DOHH2 (cell line): ENCODE results near the gene ATXN7L1.

Source experiments
- H3F3A ChIP-seq: fragments of 200-600 bp; sonication (generic), shearing (Covaris generic); 2 replicates; pipeline ENCODE4 v1.6.0; 2016; ENCODE audit warnings: antibody characterized with exemption, mild to moderate bottlenecking; ENCODE audit not compliant: control insufficient read depth, insufficient read depth
- H3K27ac ChIP-seq: fragments of 200-600 bp; sonication (generic); 2 replicates; pipeline ENCODE4 v1.5.1; 2014; ENCODE audit warnings: low read depth, mild to moderate bottlenecking, low read length, moderate library complexity
- H3K27me3 ChIP-seq: fragments of 200-600 bp; sonication (generic); 2 replicates; pipeline ENCODE4 v1.6.1; 2014; ENCODE audit warnings: mild to moderate bottlenecking, low read length, mixed read lengths; ENCODE audit not compliant: control insufficient read depth
- H3K36me3 ChIP-seq: fragments of 200-600 bp; sonication (generic); 2 replicates; pipeline ENCODE4 v1.6.1; 2014; ENCODE audit warnings: mild to moderate bottlenecking, low read length, moderate library complexity, mixed read lengths; ENCODE audit not compliant: control insufficient read depth
- H3K4me1 ChIP-seq: fragments of 200-600 bp; sonication (generic); 2 replicates; pipeline ENCODE4 v1.6.1; 2014; ENCODE audit warnings: mild to moderate bottlenecking, low read length, mixed read lengths; ENCODE audit not compliant: control insufficient read depth
- H3K4me2 ChIP-seq: fragments of 200-600 bp; sonication (generic); 2 replicates; pipeline ENCODE4 v1.6.0; 2014; ENCODE audit warnings: mild to moderate bottlenecking, low read length, moderate library complexity
- H3K4me3 ChIP-seq: fragments of 200-600 bp; sonication (generic); 2 replicates; pipeline ENCODE4 v1.5.1; 2014; ENCODE audit warnings: mild to moderate bottlenecking, low read length, mixed read lengths
- H3K79me2 ChIP-seq: fragments of 200-600 bp; sonication (generic); 2 replicates; pipeline ENCODE4 v1.6.1; 2014; ENCODE audit warnings: mild to moderate bottlenecking, low read length, mixed read lengths; ENCODE audit not compliant: control insufficient read depth
- H3K9me2 ChIP-seq: fragments of 200-600 bp; sonication (generic); replicated peaks from 2 replicates; pipeline ENCODE4 v1.6.1; 2014; ENCODE audit warnings: mild to moderate bottlenecking, low read length, mixed read lengths; ENCODE audit not compliant: control insufficient read depth
- H3K9me3 ChIP-seq: fragments of 200-600 bp; sonication (generic); 2 replicates; pipeline ENCODE4 v1.6.1; 2014; ENCODE audit warnings: antibody characterized with exemption, low read length, mixed read lengths; ENCODE audit not compliant: control insufficient read depth, insufficient read depth
- H4K20me1 ChIP-seq: fragments of 200-600 bp; sonication (generic); 2 replicates; pipeline ENCODE4 v1.6.0; 2014; ENCODE audit warnings: low read depth, mild to moderate bottlenecking, antibody characterized with exemption, low read length, moderate library complexity; ENCODE audit not compliant: control insufficient read depth, insufficient read depth
- EZH2phosphoT487 ChIP-seq: fragments of 200-600 bp; sonication (generic); IDR thresholded peaks from 2 replicates; pipeline ENCODE4 v1.6.1; 2017; ENCODE audit warnings: borderline replicate concordance, mild to moderate bottlenecking, antibody characterized with exemption, low read length, moderate library complexity, mixed read lengths
- TF ChIP-seq, protein P1 (sequence below): fragments of 200-600 bp; sonication (generic); IDR thresholded peaks from one replicate; pipeline ENCODE4 v1.5.1; 2014; ENCODE audit warnings: antibody characterized with exemption, mild to moderate bottlenecking, low read depth, low read length; ENCODE audit not compliant: poor library complexity, severe bottlenecking

The ATXN7L1 gene

GRCh38 chr7:105913947-105914346 is 37.5 kb upstream of the ATXN7L1 start:
- Histone ChIP-seq H3F3A (no peaks in the 10 kb centered on the region), H3K36me3 (no peaks in the 10 kb centered on the region), H3K27me3 (peaks cover 16% of the 10 kb centered on the region), H3K9me2 (no peaks in the 10 kb centered on the region), H3K4me1 (no peaks in the 10 kb centered on the region), H3K4me3 (no peak overlapping the region), H3K27ac (no peak overlapping the region), H3K9me3 (no peaks in the 10 kb centered on the region), H3K79me2 (no peaks in the 10 kb centered on the region), H3K4me2 (no peak overlapping the region), H4K20me1 (no peaks in the 10 kb centered on the region)
- TF ChIP-seq, protein P1, sequence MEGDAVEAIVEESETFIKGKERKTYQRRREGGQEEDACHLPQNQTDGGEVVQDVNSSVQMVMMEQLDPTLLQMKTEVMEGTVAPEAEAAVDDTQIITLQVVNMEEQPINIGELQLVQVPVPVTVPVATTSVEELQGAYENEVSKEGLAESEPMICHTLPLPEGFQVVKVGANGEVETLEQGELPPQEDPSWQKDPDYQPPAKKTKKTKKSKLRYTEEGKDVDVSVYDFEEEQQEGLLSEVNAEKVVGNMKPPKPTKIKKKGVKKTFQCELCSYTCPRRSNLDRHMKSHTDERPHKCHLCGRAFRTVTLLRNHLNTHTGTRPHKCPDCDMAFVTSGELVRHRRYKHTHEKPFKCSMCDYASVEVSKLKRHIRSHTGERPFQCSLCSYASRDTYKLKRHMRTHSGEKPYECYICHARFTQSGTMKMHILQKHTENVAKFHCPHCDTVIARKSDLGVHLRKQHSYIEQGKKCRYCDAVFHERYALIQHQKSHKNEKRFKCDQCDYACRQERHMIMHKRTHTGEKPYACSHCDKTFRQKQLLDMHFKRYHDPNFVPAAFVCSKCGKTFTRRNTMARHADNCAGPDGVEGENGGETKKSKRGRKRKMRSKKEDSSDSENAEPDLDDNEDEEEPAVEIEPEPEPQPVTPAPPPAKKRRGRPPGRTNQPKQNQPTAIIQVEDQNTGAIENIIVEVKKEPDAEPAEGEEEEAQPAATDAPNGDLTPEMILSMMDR: no peak
- no peak for TF ChIP-seq EZH2phosphoT487

- Histone ChIP-seq H3K9me2 (no peaks in the 10 kb centered on the region), H3K36me3 (no peaks in the 10 kb centered on the region), H3K9me3 (no peaks in the 10 kb centered on the region), H3K4me1 (no peaks in the 10 kb centered on the region), H3K27ac (no peak overlapping the region), H3F3A (no peaks in the 10 kb centered on the region), H3K4me3 (no peak overlapping the region), H4K20me1 (no peaks in the 10 kb centered on the region), H3K4me2 (no peak overlapping the region), H3K79me2 (no peaks in the 10 kb centered on the region), H3K27me3 (peaks cover 16% of the 10 kb centered on the region)
- TF ChIP-seq, protein P1: no peak
- no peak for TF ChIP-seq EZH2phosphoT487
Observed at GRCh38 chr7:105911961-105912575, 35.7 kb upstream of the ATXN7L1 start.

DNA sequence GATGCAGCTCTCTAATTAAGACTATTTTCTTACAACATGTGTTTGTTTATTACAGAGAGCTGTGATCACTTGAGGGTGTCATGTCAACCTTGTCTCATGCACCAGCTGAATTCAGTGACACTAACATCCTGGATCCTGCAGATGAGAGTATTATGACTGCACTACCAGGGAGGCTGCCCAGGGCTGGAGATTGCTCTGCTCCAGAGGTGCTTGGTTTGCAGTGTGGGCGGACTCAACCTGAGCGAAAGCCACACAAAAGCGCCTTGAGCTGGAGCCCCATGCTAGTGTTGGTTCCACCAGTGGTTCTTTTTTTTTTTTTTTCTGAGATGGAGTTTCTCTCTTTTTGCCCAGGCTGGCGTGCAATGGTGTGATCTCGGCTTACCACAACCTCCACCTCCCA is 33.8 kb upstream of the ATXN7L1 start:
- H4K20me1 ChIP-seq: no peaks in the 10 kb centered on the region
- no peaks in the 10 kb centered on the region for H3K9me2 ChIP-seq
- no peaks in the 10 kb centered on the region for H3K36me3 ChIP-seq
- no peaks in the 10 kb centered on the region for H3K79me2 ChIP-seq
- H3K4me2 ChIP-seq: no peak overlapping the region
- H3K4me1 ChIP-seq: 0 out of 2 replicates have a peak, but pooled peaks cover under 1% of the 10 kb centered on the region
- H3K27me3 ChIP-seq: peaks cover 11% of the 10 kb centered on the region
- H3K9me3 ChIP-seq: no peaks in the 10 kb centered on the region
- no peak overlapping the region for H3K4me3 ChIP-seq
- no peak overlapping the region for H3K27ac ChIP-seq
- H3F3A ChIP-seq: no peaks in the 10 kb centered on the region
- TF ChIP-seq, protein P1: no peak
- no peak for TF ChIP-seq EZH2phosphoT487
